Stomach (tissue), 9 donors: ENCODE results near the gene F13B. TPM values are rescaled to one million over a fixed set of nuclear protein-coding genes. Genes with fewer than 3 reads are reported as not detected.
A peak's percentile ranks its signal among the peaks of the same experiment; 100 is the strongest.
"Not testable (repeated sequence)": the region's sequence is repeated elsewhere in the genome, so short reads cannot be mapped to it uniquely, and the experiment has no call there.

Experiments
- DNase-seq, 2 donors: peaks; one replicate each; pipeline versions ENCODE4 v3.0.0 to v3.0.0-alpha.2; 2013 to 2019
- H3K27ac ChIP-seq, 5 donors: fragments of 200-600 bp in 4 of 5; sonication (generic) in 4 of 5; one replicate each; pipeline ENCODE4 v1.5.1; 2013 to 2019; ENCODE audit warnings: mild to moderate bottlenecking in 1 of 5, moderate library complexity in 1 of 5
- H3K27me3 ChIP-seq, 3 donors: fragments of 200-600 bp; sonication (generic); one replicate each; pipeline ENCODE4 v1.5.1; 2017 to 2019; ENCODE audit warnings: mixed run types in 1 of 3
- H3K36me3 ChIP-seq, 4 donors: fragments of 200-600 bp; sonication (generic); 1 replicate in 3 of 4; 2 replicates in 1 of 4; pipeline ENCODE4 v1.5.1; 2016 to 2019
- H3K4me1 ChIP-seq, 4 donors: fragments of 200-600 bp; sonication (generic); one replicate each; pipeline ENCODE4 v1.5.1; 2016 to 2019
- H3K4me3 ChIP-seq, 4 donors: fragments of 200-600 bp; sonication (generic) in 3 of 4; one replicate each; pipeline ENCODE4 v1.5.1; 2016 to 2019; ENCODE audit warnings: mild to moderate bottlenecking in 1 of 4
- H3K9me3 ChIP-seq, 4 donors: fragments of 200-600 bp; sonication (generic); one replicate each; pipeline ENCODE4 v1.5.1; 2016 to 2019
- EP300 ChIP-seq: sonication (generic); formaldehyde crosslinking; IDR thresholded peaks from one replicate; pipeline ENCODE4 v1.6.1; 2017; ENCODE audit warnings: antibody characterized with exemption
- POLR2A ChIP-seq, 4 donors: fragments of 450-650 bp; IDR thresholded peaks; one replicate each; pipeline ENCODE4 v1.6.1; 2016; ENCODE audit warnings: antibody characterized with exemption in 4 of 4, control low read depth in 2 of 4, mild to moderate bottlenecking in 1 of 4, moderate library complexity in 1 of 4
- POLR2AphosphoS5 ChIP-seq, 3 donors: sonication (generic); formaldehyde crosslinking; IDR thresholded peaks; one replicate each; pipeline ENCODE4 v1.6.1; 2016; ENCODE audit warnings: antibody characterized with exemption in 3 of 3
- WGBS, 5 donors: extraction: QIAGEN DNeasy Blood & Tissue Kit in 3 of 5; methylation state at CpG; one replicate each; pipeline versions ENCODE4 v1.1.5 to v1.1.7; 2013 to 2018; 5-methylcytosine and 5-hydroxymethylcytosine counted together
- intact Hi-C: fragments of 100-400 bp; cut with DNase I; formaldehyde crosslinking; loops from one replicate; pipeline ENCODE4 v1.15.1; 2023; ENCODE audit warnings: low total_unique reads
- polyA plus RNA-seq, 3 donors: library from polyadenylated mRNA; stranded (reverse); fragments of 200-250 nt; gene quantifications; one replicate each; pipeline ENCODE4 v1.2.3, GENCODE V29; 2013
- total RNA-seq, 5 donors: library from RNA; depleted of rRNA; stranded (reverse); fragments of >200 nt; gene quantifications; one replicate each; pipeline versions ENCODE4 v1.1.0 to v1.2.3, GENCODE V29; 2014 to 2016
- TF ChIP-seq, protein P1 (sequence below), 7 experiments: fragments of 450-650 bp in 4 of 7; fragments of 200-600 bp in 3 of 7; sonication (generic) in 3 of 7; IDR thresholded peaks; one replicate each; pipeline ENCODE4 v1.5.1; 2016 to 2019; ENCODE audit warnings: antibody characterized with exemption in 7 of 7, control low read depth in 2 of 7, mild to moderate bottlenecking in 1 of 7
- donor health status: healthy with polysubstance abuse.
- donor health status: Bipolar disorder and iron deficiency.
- donor health status: healthy.

Gene F13B
- total and polyA plus RNA-seq, 8 donors = 1.5 TPM; not detected in 7

DNA sequence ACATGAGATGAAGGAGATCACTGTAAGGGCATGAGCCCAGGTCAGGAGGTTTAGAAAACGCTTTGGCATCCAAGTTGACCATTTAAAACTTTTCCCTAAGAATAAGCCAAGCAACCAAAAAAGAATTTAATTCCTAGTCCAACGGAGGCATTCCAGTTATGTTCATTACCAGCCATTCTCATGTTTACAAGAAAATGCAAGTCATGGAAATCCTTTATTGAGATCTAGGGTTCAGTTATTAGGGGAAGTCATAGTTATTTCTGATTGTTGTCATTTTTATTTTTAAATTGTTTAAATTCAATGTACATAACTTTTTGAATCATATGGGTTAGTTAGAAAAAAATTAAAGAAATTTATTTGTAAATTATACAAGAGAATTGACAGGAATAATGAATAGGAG is 65.2 kb downstream of the F13B start:
- H3K36me3 ChIP-seq = no peaks in the 10 kb centered on the region
- H3K27ac ChIP-seq = no peak overlapping the region
- WGBS, 5 donors = 74 to 87% (median 84%) methylated on average over 2 of the region's 2 CpGs
- no peaks in the 10 kb centered on the region for H3K27me3 ChIP-seq
- intact Hi-C loops = no loop called here
- no peak for DNase-seq
- no peaks in the 10 kb centered on the region for H3K9me3 ChIP-seq
- H3K4me1 ChIP-seq = no peaks in the 10 kb centered on the region
- TF ChIP-seq POLR2A (IDR thresholded peaks at IDR 0.05) = no peak
- TF ChIP-seq, protein P1, sequence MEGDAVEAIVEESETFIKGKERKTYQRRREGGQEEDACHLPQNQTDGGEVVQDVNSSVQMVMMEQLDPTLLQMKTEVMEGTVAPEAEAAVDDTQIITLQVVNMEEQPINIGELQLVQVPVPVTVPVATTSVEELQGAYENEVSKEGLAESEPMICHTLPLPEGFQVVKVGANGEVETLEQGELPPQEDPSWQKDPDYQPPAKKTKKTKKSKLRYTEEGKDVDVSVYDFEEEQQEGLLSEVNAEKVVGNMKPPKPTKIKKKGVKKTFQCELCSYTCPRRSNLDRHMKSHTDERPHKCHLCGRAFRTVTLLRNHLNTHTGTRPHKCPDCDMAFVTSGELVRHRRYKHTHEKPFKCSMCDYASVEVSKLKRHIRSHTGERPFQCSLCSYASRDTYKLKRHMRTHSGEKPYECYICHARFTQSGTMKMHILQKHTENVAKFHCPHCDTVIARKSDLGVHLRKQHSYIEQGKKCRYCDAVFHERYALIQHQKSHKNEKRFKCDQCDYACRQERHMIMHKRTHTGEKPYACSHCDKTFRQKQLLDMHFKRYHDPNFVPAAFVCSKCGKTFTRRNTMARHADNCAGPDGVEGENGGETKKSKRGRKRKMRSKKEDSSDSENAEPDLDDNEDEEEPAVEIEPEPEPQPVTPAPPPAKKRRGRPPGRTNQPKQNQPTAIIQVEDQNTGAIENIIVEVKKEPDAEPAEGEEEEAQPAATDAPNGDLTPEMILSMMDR (IDR thresholded peaks at IDR 0.05) = no peak
- no peak for TF ChIP-seq POLR2AphosphoS5 (IDR thresholded peaks at IDR 0.05)
- no peak for TF ChIP-seq EP300
- no peak overlapping the region for H3K4me3 ChIP-seq

DNA sequence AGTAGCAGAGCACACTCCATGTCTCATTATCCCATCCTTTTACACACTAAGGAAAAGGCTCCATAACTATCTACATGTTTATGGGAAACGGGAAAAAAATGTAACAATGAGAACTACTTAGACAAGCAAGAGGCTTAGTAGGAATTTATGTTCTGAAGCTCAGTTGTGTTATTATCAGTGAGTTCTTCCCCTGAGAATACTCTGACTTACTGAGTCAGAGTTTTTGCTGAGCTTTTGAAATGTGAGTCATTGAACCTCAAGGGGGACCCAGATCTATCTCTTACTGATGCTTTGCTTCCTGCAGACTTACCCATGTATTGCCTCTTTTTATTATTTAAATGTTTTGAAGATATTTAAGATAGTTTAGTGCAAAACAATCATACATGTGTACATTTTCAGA is 69.6 kb downstream of the F13B start:
- 69 to 84% (median 78%) methylated on average over 1 of the region's 1 CpG for WGBS, 5 donors

DNA sequence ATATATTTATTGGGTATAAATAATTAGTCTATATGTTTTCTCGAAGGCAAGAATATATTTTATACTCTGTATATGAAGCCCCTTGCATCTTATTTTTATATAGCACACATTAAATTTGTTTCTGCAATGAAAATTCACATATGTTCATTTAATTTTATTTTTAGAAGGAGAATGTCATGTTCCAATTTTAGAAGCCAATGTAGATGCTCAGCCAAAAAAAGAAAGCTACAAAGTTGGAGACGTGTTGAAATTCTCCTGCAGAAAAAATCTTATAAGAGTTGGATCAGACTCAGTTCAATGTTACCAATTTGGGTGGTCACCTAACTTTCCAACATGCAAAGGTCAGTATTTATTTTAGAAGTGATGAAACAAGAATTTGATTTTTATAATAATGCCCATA is 73.1 kb downstream of the F13B start:
- DNase-seq = no peak
- 70 to 86% (median 81%) methylated on average over 2 of the region's 2 CpGs for WGBS, 5 donors
- no peak overlapping the region for H3K4me3 ChIP-seq
- no peak overlapping the region for H3K27ac ChIP-seq
- H3K27me3 ChIP-seq = no peaks in the 10 kb centered on the region
- no peaks in the 10 kb centered on the region for H3K36me3 ChIP-seq
- TF ChIP-seq POLR2A (IDR thresholded peaks at IDR 0.05) (no peak), POLR2AphosphoS5 (IDR thresholded peaks at IDR 0.05) (no peak), EP300 (no peak)
- TF ChIP-seq, protein P1 (IDR thresholded peaks at IDR 0.05) = no peak
- no peaks in the 10 kb centered on the region for H3K9me3 ChIP-seq
- intact Hi-C loops = no loop called here
- H3K4me1 ChIP-seq = peaks cover 0 to 8% (median 0%) of the 10 kb centered on the region in 4 donors

More for the DNA sequence above, 69.6 kb downstream of the F13B start:
- Histone ChIP-seq H3K27me3 (no peaks in the 10 kb centered on the region), H3K27ac (no peak overlapping the region), H3K4me3 (no peak overlapping the region), H3K4me1 (no peaks in the 10 kb centered on the region), H3K9me3 (no peaks in the 10 kb centered on the region), H3K36me3 (no peaks in the 10 kb centered on the region)
- peak in 1 of 2 donors; percentile 3 for DNase-seq
- TF ChIP-seq EP300 (no peak), POLR2AphosphoS5 (IDR thresholded peaks at IDR 0.05) (no peak), POLR2A (IDR thresholded peaks at IDR 0.05) (no peak)
- TF ChIP-seq, protein P1 (IDR thresholded peaks at IDR 0.05) = no peak
- intact Hi-C loops = no loop called here

DNA sequence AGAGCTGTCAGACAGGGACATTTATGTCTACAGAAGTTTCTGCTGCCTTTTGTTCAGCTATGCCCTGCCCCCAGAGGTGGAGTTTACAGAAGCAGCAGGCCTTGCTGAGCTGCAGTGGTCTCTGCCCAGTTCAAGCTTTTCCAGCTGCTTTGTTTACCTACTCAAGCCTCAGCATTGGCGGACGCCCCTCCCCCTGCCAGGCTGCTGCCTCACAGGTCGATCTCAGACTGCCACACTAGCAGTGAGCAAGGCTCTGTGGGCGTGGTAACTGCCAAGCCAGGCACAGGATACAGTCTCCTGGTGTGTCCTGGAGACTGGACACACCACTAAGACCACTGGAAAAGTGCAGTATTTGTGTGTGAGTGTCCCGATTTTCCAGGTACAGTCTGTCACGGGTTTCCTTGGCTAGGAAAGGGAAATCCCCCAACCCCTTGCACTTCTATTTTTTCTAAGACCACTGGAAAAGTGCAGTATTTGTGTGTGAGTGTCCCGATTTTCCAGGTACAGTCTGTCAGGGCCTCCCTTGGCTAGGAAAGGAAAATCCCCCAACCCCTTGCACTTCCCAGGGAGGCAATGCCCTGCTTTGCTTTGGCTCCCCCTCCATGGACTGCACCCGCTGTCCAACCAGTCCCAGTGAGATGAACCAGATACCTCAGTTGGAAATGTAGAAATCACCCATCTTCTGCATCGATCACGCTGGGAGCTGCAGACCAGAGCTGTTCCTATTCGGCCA is 75.0 kb downstream of the F13B start:
- DNase-seq = peak; percentile 61 to 77
- intact Hi-C loops, H3K36me3 ChIP-seq, H3K27me3 ChIP-seq, H3K27ac ChIP-seq, H3K4me3 ChIP-seq, H3K4me1 ChIP-seq, H3K9me3 ChIP-seq: not testable (repeated sequence)
- 40 to 46% (median 43%) methylated on average over 11 of the region's 11 CpGs for WGBS, 5 donors

Other genes starting within 250 kb of the F13B start
- not detected for gene CFHR1, start 247.5 kb downstream of the F13B start, total RNA-seq
- gene CFHR1, start 247.5 kb downstream of the F13B start, polyA plus RNA-seq = not detected
- gene CFHR4, start 179.2 kb downstream of the F13B start, total RNA-seq = not detected
- not detected for gene CFHR4, start 179.2 kb downstream of the F13B start, polyA plus RNA-seq
- gene CFHR2, start 123.5 kb downstream of the F13B start, total RNA-seq = not detected
- not detected for gene CFHR2, start 123.5 kb downstream of the F13B start, polyA plus RNA-seq
- not detected for gene CFHR5, start 89.7 kb downstream of the F13B start, total RNA-seq
- not detected for gene CFHR5, start 89.7 kb downstream of the F13B start, polyA plus RNA-seq
- 10 to 100 TPM in 2 of 5 donors, 1 to 10 TPM in 2, under 1 TPM in 1; 0.58 to 16.5 (median 7.6) TPM for gene ASPM, start 79.4 kb upstream of the F13B start, total RNA-seq
- gene ASPM, start 79.4 kb upstream of the F13B start, polyA plus RNA-seq = 1 to 10 TPM in 1 of 3 donors, under 1 TPM in 1, not detected in 1; 0.50 to 3.7 TPM
- gene ZBTB41, start 134.0 kb upstream of the F13B start, total RNA-seq = 10 to 100 TPM in 3 of 5 donors, 1 to 10 TPM in 2; 2.9 to 35.6 (median 10.7) TPM
- 1 to 10 TPM; 1.8 to 2.7 (median 2.7) TPM for gene ZBTB41, start 134.0 kb upstream of the F13B start, polyA plus RNA-seq
- gene CRB1, start 201.0 kb upstream of the F13B start, total RNA-seq = under 1 TPM in 1 of 5 donors, not detected in 4; 0.73 TPM
- gene CRB1, start 201.0 kb upstream of the F13B start, polyA plus RNA-seq = under 1 TPM in 1 of 3 donors, not detected in 2; 0.08 TPM